ENCODE data around the gene TMUB1.

TMUB1 gene

DNA sequence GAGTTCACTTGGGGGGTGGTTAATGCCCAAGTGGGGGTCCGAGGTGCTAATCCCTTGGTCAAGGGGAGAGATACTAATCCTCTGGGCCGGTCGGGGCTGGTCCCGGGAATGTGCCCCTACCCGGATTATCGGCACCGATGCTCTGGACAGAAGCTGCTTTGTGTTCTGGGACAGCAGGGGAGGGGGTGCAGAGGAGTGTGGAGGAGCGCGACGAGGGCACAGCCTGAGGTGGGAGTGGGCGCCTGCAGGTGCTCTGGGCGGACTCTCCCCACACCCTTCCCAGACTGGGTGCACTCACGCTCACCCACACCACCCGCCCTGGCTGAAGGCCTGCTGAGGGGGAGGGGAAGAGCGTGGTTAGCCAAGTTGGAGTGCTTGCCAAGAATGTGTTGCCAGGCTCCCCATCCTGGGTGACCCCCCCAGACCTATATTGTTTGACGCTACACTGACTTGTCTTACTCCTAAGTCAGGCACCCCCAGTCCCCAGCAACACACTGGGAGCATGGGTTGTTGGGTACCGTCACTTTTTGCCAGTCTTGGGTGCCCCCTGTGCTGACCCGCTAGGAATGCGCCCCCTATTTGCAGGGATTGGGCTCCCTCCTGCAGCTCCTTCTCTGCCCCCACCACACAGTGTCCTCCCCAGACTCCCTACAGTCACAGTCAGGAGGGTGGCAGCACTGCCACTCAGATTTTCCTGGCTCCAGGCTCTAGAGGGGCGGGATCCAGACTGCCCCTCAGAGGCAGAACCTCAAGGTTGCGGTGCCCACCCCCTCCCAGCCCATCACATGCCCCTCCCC is 22.7 kb downstream of the TMUB1 start:
- DNase-seq (ENCODE audit: low spot score): peak; percentile 30
- TF ChIP-seq, protein P1, sequence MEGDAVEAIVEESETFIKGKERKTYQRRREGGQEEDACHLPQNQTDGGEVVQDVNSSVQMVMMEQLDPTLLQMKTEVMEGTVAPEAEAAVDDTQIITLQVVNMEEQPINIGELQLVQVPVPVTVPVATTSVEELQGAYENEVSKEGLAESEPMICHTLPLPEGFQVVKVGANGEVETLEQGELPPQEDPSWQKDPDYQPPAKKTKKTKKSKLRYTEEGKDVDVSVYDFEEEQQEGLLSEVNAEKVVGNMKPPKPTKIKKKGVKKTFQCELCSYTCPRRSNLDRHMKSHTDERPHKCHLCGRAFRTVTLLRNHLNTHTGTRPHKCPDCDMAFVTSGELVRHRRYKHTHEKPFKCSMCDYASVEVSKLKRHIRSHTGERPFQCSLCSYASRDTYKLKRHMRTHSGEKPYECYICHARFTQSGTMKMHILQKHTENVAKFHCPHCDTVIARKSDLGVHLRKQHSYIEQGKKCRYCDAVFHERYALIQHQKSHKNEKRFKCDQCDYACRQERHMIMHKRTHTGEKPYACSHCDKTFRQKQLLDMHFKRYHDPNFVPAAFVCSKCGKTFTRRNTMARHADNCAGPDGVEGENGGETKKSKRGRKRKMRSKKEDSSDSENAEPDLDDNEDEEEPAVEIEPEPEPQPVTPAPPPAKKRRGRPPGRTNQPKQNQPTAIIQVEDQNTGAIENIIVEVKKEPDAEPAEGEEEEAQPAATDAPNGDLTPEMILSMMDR (conservative IDR thresholded peaks at IDR 0.05; ENCODE audit: low read depth): no peak

DNA sequence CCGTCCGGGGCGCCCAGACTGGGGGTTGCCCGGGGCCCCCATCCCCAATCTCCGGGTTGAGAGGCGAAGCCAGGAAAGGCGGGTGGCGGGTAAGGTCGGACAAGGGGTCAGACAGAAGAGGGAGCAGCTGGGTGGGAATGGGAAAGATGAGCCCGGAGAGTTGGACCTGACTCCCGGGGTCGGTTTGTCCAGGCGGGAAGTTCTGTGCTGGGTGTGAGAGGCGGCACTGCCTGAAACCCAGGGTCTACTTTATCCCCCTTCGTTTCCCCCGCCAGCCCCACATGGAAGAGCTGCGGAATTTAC is 23.2 kb downstream of the TMUB1 start:
- POLR2A ChIA-PET (ENCODE audit: low non-redundant PET): no interaction called here

More for the DNA sequence above, 22.7 kb downstream of the TMUB1 start:
- ChIA-PET POLR2A (ENCODE audit: low non-redundant PET) (interaction anchor here (0.6 kb wide), 2 partner anchors 119 to 1499 kb away, joined by 3 to 4 read pairs; no protein-coding TSS in a partner anchor), CTCF (no interaction called here)
- H3K27ac ChIP-seq: peak overlapping the region; percentile 96

GRCh38 chr7:151059367-151060112 is 23.8 kb downstream of the TMUB1 start, which contains the start of gene SLC4A2:
TSS of gene SLC4A2 (plus strand) at chr7:151059589. CDS start at chr7:151061988, 2,399 bp downstream.
- DNase-seq (ENCODE audit: low spot score): peak; percentile 81
- ChIA-PET CTCF (interaction anchor here (0.6 kb wide), 1 partner anchor 15 kb away, joined by 3 read pairs; no protein-coding TSS in a partner anchor), POLR2A (ENCODE audit: low non-redundant PET) (no interaction called here)
- peak within 1 kb of the TSS; percentile 96 for H3K27ac ChIP-seq
- TF ChIP-seq, protein P1 (conservative IDR thresholded peaks at IDR 0.05; ENCODE audit: low read depth): peak; percentile 63

More for the DNA sequence above, 23.2 kb downstream of the TMUB1 start:
- CTCF ChIA-PET: no interaction called here
- DNase-seq (ENCODE audit: low spot score): peak; percentile 13
- TF ChIP-seq, protein P1 (conservative IDR thresholded peaks at IDR 0.05; ENCODE audit: low read depth): peak; percentile 3
- H3K27ac ChIP-seq: peak overlapping the region; percentile 96

DNA sequence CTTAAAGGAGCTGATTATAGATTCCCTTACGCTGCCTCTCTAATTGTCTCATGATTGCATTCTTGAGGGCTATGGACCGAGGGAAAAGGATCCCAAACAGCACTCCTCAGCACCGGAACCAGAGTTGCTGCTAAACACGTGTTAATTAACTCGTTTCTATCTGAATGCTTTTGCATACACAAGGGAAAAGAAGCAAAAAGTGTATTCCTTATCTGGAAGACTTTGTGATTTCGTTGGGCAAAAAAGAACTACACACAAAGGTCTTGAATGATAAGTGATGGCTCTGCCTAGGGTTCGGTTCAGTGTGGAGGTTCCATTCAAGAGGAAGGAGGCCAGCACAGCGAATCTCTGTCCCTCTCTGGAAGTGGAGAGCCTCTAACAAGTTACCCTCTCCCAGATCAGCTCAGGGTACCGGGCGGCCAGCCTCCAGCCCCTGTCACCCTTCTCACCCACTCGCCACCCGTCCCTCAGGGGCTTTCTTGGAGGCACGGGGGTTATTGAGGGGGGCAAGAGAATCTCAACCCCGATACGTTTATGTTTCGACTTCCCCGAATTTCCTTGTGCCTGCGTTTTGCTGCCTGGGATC is 24.4 kb downstream of the TMUB1 start:
- peak overlapping the region; percentile 96 for H3K27ac ChIP-seq
- CTCF ChIA-PET: interaction anchor here (0.6 to 1.0 kb wide), 3 partner anchors 14 to 52 kb away, joined by 3 to 4 read pairs (median 3); no protein-coding TSS in a partner anchor
- POLR2A ChIA-PET (ENCODE audit: low non-redundant PET): no interaction called here
- peak; percentile 4 for DNase-seq (ENCODE audit: low spot score)
- TF ChIP-seq, protein P1 (conservative IDR thresholded peaks at IDR 0.05; ENCODE audit: low read depth): no peak

- ChIA-PET POLR2A (ENCODE audit: low non-redundant PET) (no interaction called here), CTCF (interaction anchor here (1.0 kb wide), 2 partner anchors 27 to 53 kb away, joined by 3 to 4 read pairs; no protein-coding TSS in a partner anchor)
- H3K27ac ChIP-seq: peak overlapping the region; percentile 96
- DNase-seq (ENCODE audit: low spot score): peak; percentile 96
- TF ChIP-seq, protein P1 (conservative IDR thresholded peaks at IDR 0.05; ENCODE audit: low read depth): no peak
Observed at GRCh38 chr7:151057989-151058780, 25.1 kb downstream of the TMUB1 start.
